ENCODE measurements around the gene ORC6.
A peak's percentile ranks its signal among the peaks of the same experiment; 100 is the strongest.
"Not testable (repeated sequence)": the region's sequence is repeated elsewhere in the genome, so short reads cannot be mapped to it uniquely, and the experiment has no call there.

The ORC6 gene, protein sequence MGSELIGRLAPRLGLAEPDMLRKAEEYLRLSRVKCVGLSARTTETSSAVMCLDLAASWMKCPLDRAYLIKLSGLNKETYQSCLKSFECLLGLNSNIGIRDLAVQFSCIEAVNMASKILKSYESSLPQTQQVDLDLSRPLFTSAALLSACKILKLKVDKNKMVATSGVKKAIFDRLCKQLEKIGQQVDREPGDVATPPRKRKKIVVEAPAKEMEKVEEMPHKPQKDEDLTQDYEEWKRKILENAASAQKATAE

DNA sequence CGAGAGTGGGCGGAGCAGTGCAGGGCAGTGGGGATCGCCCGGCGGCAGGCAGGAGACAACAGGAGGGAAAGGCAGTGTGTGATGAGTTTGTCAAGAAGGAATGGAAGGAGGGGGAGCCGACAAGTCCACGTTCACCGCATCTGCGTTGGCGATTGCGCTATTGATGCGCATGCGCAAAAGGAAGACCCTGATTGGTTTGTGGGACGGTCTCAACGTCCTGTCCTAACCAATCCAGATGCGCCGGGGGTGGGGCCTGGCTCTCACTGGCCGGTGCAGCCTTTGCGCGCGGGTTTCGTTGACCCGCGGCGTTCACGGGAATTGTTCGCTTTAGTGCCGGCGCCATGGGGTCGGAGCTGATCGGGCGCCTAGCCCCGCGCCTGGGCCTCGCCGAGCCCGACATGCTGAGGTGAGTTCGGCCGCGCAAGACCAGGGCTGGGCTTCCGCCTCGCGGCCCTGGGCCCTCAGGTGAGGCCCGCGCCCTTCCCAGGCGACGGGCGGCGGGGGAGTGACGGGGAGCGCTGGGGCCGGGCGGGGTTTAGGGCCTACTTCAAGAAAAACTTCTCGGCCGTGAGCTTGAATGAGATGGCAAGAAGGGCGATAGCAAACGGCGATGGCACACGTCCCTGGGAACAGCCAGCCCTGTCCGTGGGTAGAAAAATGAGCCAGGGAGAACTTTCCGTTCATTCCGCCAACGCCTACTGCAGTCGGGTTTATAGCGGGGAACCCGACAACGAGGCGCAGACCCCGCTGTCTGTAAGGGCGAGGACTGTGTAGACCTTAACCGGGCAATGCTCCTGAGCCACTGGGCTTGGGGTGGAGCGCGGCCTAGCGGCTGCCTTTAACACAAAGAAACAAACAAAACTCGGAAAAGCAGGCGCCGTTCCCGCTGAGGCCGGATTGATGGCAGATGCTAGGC is at the start of gene ORC6:
Gene ORC6, plus strand, starts transcription at position 295 of the 916 bp plus-strand sequence. Its CDS starts 47 bp downstream, at position 342.
- DNase-seq, result peak; percentile 98

DNA sequence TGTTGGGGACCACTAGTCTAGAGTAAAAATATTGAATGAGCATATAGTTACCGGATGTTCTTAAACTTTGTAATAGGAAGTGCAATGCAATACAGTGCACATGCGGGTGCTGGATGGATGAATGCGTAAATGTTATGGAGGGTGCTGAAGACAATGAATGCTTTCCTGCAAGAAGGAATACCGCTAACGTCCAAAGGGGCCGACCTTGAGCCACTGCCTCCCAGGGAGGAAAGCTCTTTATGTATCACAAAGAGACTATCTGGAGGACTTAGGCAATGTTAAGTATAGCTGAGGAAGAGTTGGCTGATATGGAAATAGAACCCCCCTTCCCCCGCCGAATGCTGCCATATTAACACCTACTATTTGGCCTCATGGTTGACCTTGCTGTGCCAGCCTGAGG is 40.8 kb upstream of the ORC6 start:
- DNase-seq, result no peak

DNA sequence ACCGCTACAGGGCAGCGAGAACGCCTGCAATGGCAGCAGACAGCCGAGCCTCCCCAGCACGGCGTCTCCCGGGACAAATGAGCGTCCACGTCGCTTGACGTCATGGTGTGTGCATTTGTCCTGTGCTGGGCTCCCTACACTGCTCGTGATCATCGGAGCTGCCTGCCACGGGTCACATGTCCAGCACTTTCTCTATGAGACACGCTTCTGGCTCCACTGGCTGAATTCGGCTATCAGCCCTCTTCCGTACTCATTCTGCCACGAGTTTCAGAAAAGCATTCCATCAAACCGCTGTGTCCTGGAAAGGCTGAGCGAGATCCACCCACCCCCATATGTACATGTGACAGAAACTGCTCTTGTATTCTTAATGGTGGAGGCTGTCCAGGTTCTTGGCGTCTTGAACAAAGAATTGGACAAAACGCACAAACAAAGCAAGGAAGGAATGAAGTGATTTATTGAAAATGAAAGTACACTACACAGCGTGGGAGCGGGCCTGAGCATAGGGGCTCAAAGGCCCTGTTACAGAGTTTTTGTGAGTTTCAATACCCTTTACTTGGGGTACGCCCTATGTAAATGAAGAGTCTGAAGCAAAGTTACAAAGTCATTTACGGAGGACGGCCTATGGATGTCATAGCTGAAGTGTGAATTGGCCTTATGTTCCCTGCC is 39.7 kb upstream of the ORC6 start:
- no peak for DNase-seq

DNA sequence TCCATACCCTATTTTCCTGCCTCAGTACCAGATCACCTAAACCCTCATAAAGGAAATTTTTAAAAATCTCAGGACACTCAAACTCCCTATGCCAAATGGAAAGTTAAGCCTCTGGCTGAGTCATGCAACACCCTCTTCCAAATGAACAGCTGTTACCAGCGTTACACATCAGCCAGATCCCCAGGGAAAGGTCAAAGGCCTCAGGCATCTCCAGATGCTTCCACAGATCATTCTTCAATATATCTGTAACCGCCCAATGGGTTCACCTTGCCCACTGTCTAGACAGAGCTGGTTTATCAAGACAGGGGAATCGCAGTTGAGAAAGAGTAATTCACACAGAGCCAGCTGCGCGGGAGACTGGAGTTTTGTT is 39.2 kb upstream of the ORC6 start:
- DNase-seq, result no peak

DNA sequence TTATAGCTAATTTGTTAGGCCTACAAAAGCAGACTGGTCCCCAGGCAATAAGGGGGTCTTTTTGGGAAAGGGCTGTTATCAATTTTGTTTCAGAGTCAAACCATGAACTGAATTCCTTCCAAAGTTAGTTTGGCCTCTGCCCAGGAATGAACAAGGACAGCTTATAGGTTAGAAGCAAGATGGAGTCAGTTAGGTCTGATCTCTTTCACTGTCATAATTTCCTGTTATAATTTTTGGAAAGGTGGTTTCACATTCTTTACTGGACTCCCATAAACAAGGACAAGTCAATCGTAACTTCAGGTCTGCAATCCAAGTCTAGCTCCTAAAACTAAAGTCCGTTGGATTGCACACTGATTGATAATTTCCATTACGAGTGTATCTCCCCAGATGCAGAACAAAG is 38.2 kb upstream of the ORC6 start:
- DNase-seq, result no peak

DNA sequence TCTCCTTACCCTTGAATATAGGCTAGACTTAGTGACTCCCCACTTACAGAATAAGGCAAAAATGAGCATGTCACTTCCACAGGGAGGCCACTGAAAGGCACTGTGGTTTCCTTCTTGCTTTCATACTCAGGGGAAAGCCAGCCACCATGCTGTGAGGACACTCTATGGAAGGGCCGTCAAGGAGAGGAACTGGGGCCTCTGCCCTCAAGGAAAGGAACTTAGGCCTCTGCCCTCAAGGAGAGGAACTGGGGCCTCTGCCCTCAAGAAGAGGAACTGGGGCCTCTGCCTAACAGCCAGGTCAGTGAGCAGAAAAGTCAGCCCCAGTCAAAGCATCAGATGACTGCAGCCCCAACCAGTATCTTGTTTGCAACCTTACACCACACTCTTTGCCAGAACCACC is 30.5 kb upstream of the ORC6 start:
- peak; percentile 42 for DNase-seq

DNA sequence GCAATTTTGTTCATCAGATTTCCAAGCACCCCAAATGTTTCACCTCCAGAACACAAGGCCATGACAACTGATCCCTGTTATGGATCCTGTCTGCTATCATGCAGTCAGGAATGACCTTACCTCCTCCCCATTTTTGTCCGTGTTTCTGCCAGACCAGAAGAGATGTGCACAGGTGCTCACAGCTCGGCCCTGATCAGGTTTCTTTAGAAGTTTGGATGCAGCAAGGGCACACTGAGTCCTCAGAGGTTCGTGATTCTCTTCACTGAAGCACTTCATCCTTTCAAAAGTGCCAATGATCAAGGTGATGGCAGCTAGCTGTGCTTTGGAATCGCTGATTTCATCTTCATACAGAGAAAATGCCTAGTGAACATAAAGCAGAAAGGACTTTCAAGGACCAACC is 27.3 kb upstream of the ORC6 start:
- no peak for DNase-seq

DNA sequence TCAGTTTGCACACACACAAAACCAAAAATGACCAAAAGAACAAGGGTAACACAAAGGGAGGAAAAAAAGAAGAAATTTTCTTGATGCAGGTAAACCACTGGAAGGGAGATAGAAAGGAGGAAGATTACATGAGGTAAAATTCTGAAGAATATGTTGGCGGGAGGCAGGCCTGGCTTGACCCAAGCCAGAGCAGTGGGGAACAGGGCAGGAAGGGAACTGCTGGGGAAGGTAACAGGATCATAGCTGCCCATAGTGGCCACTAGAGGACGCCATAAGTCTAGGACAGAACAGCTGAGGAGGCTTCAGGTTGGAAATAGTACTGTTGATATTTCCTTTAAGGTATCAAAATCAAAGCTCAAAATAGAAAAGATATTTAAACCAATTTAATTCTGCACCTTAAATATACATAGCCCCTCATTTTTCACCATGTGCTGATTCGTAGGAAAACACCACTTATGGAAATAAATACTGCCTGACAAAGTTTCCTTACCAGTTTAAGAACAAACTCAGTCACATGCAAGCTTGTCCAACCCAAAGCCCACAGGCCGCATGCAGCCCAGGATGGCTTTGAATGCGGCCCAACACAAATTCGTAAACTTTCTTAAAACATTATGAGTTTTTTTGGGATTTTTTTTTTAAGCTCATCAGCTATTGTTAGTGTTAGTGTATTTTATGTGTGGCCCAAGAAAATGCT is 16.0 kb upstream of the ORC6 start:
- DNase-seq, result peak; percentile 58

DNA sequence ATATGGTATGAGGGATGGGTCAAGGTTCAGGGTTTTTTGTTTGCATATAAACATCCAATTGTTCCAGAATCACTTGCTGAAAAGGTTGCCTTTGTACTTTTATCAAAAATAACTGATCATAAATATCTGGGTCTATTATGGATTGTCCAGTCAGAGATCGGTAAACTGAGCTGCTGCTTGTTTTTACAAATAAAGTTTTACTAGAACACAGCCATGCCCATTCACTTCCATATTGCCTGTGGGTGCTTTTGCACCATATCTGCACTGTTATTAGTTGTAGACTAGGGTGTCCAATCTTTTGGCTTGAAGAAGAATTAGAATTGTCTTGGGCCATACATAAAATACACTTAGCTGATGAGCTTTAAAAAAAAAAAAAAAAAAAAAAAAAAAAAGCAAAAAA is 11.5 kb upstream of the ORC6 start:
- DNase-seq, result not testable (repeated sequence)

DNA sequence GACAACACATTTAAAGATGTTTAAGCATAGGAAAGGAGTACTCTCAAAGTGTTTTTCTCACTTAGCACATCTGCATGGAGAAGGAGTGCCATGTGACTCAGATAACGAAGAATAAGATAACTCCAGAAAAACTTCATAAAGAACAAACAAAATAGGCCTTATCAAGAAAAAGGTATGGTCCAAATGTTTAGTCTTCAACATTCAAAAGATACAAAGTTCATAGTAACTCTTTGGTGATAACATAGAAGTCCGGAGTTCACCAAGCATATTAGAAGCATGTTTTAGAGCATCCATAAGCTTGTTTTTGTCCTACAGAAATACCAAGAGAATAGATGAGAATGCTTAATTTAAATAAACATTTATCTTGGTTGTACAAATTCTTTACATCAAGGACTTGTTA is 7.6 kb upstream of the ORC6 start:
- DNase-seq, result not testable (repeated sequence)

DNA sequence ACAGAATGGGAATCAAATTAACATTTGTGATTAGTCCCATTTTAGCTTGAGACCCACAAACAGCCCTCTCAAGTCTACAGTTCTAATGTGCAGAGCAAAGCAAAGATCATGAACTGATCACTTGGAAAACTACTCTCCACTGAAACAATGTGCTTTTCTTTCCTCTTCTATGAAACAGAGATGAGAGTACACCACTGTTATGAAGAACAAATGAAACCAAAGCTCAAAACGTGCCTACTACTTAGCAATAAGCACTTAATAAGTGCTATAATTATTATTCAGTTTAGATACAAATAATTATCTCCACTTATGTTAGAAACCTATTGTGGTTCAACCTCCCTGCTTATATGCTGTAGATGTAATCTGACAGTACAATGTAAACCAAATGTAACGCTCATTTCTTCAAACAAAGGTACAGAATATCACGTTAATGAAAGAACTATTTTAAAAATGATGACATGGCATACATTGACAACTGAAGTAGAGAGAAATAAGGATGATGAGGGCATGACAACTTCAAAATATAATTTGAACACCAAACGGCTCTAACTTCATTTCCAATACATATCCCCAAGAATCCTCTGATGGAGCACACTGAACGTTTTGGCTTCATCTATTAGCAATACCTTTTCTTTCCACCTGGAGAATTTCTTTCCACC is 2.5 kb upstream of the ORC6 start:
- DNase-seq, result no peak

DNA sequence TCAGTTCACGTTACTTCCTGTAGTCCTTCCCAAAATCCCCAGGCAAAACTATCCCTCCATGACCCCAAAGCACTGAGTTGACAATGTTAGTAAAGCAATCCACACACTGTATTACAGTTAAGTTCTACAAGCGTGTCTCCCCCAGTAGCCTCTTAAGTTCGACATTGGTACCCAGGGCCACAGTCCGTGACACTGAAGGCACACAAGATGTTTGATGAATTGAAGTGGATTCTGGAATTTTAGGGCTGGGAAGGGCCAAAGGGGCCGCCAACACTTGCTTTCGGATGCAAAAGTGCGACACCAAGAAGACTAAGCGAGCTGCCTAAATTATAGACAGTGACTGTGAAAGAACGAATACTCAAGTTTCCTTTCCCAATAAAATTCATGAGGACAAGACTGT is 2.0 kb upstream of the ORC6 start:
- no peak for DNase-seq

DNA sequence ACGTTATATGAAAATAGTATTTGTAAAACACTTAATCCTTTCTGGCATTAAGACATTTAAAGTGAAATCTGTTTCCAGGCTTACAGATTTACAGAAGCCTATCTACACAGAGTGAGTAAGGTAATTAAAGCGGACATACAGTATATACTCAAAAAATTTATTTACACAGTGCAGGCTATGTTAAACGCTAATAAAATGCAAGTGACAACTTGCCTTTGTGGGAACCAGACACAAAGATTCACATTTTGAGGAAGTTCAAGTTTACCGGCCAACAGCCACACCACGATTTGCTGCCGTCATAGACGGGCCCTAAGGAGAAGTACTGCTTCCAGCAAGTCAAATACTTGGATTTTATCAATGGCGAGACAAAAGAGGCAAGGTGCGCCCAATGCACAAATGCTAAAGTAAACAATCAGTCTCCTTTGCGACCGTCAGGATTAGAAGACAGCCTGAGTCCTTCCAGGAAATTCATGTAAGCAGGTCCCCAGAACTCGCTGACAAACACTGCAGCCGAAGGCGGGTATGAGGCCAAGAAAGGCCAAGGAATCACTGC is 1.3 kb upstream of the ORC6 start:
- no peak for DNase-seq

DNA sequence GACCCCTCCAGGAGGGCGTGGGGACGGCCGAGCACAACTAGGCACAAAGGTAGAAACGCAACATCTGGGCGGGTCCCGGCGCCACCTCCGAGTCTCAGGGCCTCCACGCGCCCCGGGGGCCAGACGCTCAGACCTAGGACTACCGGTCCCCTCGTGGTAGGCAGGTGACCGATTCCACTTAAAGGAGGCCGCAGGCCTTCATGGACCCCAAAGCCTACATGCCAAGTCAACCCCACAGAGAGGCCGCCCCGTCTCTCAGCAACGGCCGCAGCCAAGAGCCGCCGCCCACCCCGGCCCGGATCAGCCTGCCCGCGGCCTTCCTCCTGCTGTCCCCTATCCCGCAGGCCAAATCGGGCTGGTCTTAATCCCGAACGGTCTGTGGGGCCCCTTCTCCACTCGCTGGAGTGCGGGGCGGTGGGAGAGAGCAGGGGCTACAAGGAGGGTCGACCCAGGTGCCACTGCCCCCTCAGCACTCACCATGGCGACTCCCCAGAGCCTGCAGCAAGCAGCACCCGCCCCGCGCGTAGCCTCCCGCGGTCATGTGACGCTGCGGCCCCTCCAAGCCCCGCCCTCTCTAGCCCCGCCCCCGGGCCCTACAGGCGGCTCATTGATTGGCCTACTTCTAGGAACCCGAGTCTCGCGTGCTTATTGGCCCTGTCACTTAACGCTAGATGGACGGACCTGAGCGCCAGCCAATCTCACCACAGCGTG is 650 bp upstream of the ORC6 start, which contains the start of gene VPS35:
Gene VPS35, minus strand, starts transcription at position 525 of the 711 bp plus-strand sequence. Its CDS starts 45 bp downstream, at position 480.
- DNase-seq, result peak; percentile 99

DNA sequence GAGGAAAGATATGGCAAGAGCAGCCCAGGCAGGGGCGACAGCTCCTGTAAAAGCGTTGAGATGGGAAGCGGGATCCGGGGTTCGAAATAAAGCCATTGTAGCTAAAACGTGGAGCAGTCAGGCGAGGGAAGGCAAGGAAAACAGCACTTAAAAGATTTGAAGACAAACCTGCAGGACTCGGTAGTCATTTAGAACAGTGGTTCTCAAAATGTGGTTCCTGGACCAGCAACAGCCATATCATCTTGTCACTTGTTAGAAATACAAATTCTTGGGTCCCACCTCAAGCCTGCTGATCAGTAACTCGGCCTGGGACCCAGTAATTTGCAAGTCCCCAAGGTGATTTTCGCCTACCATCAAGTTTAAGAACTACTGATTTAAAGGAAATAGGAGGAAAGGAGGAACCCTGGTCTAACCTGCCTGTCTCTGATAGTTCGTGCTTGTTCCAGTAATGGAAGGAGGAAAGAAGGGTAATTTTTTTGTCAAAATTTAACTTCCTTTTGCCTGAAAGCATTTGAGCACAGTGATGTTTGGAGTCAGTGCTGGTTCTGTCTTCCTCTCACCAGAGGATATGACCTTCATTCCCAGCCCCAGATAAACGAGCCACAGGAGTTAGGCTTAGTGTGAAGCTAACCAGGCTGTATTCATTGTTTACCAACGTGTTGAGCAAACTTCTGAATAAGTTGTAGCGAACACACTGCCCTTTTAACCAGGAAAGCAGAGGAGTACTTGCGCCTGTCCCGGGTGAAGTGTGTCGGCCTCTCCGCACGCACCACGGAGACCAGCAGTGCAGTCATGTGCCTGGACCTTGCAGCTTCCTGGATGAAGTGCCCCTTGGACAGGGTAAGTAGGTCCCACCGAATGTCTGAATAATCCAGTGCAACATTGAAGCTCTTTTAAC is 1.1 kb downstream of the ORC6 start:
- DNase-seq, result no peak

DNA sequence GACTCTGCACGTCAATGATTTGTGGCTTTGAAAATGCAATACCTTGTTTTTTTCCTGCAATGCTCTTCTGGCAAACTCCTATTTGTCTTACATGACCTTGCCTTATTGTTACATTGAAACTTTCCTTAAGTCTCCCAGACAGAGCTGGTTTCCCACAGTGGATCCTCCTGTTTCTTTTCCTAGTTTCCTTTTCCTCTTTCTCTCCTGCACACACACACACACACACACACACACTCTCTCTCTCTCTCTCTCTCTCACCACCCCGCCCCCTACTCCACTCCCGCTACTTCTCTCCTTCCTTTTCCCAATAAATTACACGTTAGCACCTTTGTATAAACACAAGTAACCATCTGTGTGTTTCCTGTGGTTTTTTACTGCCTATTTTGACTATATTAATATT is 2.3 kb downstream of the ORC6 start:
- DNase-seq, result no peak

DNA sequence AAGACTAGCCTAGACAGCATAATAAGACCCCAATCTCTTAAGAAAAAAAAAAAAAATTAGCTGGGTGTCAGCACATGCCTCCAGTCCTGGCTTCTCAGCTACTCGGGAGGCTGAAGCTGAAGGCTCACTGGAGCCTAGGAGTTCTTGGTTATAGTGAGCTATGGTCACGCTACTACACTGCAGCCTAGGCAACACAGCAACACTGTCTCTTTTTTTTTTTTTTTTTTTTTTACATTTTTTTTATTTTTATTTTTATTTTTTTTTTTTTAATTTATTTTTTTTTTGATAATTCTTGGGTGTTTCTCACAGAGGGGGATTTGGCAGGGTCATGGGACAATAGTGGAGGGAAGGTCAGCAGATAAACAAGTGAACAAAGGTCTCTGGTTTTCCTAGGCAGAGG is 4.1 kb downstream of the ORC6 start:
- no peak for DNase-seq

DNA sequence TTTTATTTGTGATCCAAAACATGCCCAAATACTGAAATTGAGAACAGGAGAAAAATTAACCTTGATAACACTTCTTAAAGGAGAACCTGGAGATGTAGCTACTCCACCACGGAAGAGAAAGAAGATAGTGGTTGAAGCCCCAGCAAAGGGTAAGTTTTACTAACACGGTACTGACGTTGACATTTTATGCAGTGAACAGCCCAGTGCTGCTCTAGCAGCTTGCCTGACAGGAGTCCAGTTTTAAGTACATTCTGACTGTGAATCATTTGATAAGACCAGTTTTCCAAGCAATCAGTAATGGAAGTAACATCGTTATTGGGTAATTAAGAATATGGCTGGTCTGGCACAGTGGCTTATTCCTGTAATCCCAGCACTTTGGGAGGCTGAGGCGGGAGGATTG is 6.5 kb downstream of the ORC6 start:
- no peak for DNase-seq

DNA sequence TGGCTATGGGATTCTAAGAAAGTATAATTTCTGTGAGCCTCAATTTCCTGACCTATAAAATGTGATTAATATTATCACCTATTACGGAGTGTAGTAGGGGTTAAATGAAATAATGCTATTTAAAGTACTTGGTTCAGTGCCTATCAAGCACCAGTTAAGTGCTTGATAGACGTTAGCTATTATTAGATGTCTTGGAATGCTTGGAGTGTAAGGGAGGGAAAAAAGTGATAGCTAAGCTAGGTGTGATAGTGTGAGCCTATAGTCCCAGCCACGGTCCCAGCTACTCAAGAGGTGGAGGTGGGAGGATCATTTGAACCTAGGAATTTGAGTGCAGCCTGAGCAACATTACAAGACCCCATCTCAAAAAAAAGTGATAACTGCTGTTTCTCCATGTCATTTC is 7.5 kb downstream of the ORC6 start:
- no peak for DNase-seq

DNA sequence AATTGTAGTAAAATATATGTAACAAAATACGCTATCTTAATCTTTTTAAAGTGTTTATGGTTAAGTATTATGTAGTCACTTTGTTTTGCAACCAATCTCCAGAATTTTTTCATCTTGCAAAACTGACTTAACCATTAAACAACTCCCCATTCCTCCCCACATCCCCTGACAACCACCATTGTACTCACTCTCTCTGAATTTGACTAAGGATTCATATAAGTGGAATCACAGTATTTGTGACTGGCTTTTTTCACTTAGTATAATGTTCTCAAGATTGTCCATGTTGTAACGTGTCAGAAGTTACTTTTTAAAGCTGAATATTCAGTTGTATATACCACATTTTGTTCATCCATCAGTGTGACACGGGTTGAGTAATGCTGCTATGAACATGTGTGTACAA is 10.6 kb downstream of the ORC6 start:
- DNase-seq, result no peak
